Right hindlimb (tissue), 1 donor: ENCODE results near the gene MBD5.
"Not testable (repeated sequence)": the region's sequence is repeated elsewhere in the genome, so short reads cannot be mapped to it uniquely, and the experiment has no call there.

ENCODE experiments used
- DNase-seq: peaks from one replicate; pipeline ENCODE4 v3.0.0-alpha.2; 2018

The MBD5 gene

DNA sequence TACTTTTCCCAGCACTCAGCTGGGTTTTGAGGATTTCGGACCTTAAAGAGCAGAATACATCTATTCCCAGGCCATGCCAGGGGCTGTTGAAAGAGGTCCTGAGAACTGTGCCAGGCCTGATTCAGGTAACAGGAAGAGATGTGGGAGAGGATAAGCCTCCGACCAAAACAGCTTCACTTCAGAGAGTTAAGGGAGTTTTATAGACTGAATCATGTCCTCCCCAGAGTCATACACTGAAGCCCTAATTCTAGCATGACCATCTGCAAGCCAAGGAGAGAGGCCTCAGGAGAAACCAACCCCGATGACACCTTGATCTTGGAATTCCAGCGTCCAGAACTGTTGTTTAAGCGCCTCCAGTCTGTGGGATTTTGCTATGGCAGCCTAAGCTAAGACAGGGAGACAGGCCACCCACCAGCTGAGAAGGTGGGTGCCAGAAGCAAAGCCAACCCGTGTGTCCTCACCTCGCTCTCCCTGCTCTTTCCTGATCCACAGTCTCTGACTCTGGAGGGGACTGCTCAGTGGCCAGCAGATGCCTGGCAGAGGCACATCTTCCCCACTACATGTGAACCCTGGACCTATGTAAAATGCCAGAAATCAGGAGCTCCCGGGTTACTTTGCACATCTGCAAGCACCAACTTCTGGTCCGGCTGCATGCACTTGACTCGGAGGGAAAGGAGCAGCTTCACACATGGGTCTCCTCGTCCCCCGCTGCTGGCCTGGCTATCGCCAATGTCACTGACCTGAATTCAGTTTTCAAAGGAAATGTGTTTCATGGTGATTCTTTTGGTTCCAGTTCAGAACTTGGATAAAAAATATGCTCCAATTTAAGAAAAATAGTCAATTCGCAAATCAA is 506.8 kb downstream of the MBD5 start:
- no peak for DNase-seq

- no peak for DNase-seq
Observed at GRCh38 chr2:148528356-148529064, 507.6 kb downstream of the MBD5 start.

DNA sequence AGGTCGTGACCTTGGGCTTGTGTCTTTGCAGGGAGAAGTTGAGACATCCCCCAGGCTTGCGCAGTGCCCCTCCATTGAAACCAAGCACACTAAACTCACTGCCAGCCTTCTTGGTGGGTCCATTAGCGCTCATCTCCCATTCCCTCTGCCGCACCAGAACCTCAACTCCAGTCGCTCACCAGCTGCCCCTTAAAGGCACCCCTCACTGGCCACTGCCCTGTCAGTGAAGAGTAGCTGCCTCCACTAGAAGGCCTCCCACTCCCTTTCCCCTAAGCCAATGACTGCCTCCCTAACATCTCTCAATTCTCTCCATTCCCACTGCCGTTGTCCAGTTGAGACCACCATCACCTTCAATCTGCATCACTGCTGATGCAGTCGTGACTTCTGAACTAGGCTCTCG is 508.9 kb downstream of the MBD5 start:
- no peak for DNase-seq

DNA sequence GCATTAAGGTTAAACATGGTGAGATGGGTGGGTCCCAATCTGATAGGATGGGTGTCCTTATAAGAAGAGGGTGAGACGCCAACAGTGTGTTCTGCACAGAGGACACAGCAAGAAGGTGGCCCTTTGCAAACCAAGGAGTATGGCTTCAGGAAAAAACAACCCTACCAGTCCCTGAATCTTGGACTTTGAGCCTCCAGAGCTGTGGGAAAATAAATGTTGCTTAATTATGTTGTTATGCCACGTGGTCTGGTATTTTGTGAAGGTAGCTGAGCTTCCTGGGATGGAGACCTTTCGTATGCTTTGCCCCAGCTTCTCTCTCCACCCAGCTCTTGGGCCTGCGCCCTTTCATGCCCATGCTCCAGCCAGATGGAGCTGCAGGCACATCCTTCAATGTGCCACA is 509.5 kb downstream of the MBD5 start:
- DNase-seq = no peak

- no peak for DNase-seq
Observed at GRCh38 chr2:148531235-148531634, 510.3 kb downstream of the MBD5 start.

GRCh38 chr2:148531669-148532428 is 511.0 kb downstream of the MBD5 start:
- no peak for DNase-seq

- DNase-seq = no peak
Observed at GRCh38 chr2:148533004-148533403, 512.1 kb downstream of the MBD5 start.

- no peak for DNase-seq
Observed at GRCh38 chr2:148533685-148534084, 512.8 kb downstream of the MBD5 start.

DNA sequence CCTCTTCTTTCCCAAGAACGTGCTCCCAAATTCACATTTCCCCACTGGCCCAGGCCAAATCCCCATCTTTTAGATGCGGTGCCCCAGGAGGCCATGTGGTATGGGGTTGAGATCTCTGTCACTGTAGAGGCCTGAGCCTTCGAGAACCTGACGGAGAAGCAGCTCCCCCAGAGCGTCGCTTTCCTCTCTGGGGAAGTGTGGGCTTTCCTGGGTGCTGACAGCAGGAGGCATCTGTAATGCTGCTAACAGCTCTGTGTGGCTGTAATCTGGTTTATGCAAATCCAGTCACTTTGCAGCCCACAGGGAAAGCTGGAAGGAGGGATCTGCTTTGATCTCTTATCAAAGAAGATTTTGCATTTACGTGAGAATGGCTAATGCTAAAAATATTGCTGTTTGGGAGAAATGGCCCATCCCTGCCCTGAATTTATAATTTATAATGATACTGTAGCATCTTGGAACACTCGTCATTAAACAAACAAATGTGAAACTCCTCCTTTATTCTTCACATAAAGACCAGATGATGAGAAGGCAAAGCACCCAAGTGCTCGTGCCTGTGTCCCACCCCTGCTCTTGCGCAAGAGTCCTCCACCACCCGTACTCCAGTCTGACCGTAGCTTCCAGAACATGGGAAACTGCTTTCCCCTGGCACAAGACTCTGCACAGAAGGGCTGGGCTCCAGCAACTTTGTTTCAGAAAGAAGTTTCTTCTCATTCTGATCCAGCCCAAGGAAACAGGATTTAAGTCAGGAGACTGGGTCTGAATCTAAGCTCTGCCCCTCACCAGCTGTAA is 513.7 kb downstream of the MBD5 start:
- DNase-seq = no peak

DNA sequence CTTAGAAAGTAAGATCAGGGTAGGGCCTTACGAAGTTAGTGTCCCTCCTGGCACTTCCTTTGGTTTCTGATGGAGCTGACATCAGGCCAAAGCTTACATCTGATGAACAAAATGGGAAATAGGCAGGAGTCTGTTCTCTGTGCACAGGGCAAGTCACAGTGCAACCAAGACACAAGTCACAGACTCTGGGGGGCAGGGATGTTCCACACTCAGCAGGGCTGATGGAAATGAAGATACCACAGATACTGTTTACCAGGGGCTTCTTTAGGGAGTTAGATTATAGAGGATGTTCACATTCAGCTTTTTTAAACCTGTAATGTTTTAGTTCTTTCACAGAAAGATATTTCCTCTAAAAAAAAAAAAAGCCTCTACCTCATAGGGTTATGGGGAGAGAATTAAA is 517.5 kb downstream of the MBD5 start:
- DNase-seq = no peak

DNA sequence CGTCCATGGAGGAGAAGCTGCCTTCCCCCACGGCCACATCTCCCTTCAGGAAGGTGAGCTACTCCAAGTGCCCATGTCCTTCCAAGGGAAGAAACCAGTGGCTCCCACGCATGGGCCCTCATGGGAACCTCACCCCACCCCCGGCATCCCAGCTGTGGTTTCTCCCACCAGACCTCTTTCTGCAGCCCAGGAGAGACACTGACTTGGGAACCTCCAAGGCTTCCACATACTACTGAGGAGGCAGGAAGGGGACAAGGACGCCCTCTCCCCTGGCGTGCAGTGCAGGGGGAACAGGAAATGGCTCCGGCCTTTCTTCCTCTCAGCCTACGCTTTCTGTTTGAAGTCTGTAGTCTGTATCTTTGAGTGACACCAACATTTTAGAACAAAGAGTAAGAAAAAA is 519.1 kb downstream of the MBD5 start:
- no peak for DNase-seq

DNA sequence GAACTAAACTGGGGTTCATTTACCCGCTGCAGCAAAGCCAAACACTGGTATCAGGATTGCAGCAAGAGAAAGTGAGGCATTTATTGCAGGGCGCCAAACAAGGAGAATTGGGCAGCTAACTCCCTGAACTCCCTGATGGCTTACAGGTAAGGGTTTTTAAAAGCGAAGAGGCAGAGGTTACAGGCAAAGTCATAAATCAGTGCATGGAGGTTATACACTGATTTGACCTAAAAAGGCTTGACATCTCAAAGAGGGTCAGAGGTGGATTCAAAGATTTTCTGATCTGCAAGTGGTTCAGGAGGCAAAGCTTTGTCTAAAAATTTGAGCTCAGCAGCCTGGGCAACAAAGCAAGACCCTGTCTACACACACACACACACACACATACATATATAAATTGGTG is 520.9 kb downstream of the MBD5 start:
- no peak for DNase-seq

- DNase-seq = no peak
Observed at GRCh38 chr2:148542614-148543013, 521.7 kb downstream of the MBD5 start.

DNA sequence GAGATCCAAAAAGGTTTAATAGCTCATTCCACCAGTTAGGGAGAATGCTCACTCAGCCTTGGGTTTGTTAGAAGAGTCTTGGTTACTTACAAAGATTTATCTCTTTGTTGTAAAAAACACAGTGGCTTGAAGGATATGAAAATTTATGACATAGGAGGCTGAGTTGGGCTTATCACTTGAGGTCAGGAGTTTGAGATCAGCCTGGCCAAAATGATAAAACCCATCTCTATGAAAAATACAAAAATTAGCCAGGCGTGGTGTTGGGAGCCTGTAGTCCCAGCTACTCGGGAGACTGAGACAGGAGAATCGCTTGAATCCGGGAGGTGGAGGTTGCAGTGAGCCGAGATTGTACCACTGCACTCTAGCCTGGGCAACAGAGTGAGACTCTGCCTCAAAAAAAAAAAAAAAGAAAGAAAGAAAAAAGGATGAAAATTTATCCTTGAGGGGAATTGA is 522.2 kb downstream of the MBD5 start:
- not testable (repeated sequence) for DNase-seq

GRCh38 chr2:148545390-148546256 is 524.7 kb downstream of the MBD5 start:
- no peak for DNase-seq

DNA sequence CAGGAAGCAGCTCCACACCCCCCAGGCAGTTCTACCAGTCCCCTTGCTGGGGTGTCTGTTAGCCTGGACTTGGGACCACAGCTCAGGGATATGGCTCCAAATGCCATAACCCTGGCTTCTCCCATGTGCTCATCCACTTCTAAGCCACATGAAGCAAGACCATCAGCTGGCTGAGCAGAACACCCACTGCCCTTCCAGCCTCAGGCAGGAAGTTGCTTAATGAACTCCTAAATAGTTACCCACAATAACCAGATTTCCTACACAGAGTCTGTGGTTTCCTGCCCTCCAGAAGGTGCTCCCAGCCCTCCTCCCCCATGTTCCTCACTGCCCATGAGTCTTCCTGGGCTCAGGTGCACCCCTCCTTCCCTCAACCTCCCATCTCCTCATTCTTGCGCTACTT is 525.4 kb downstream of the MBD5 start:
- DNase-seq = no peak

GRCh38 chr2:148548716-148549400 is 528.0 kb downstream of the MBD5 start:
- no peak for DNase-seq

GRCh38 chr2:148552675-148553331 is 531.9 kb downstream of the MBD5 start:
- DNase-seq = no peak

GRCh38 chr2:148553332-148553887 is 532.5 kb downstream of the MBD5 start:
- no peak for DNase-seq
